Dedifferentiated amniotic fluid mesenchymal stem cell (primary cell): ENCODE data around the gene RHBDL3.

Source experiments
- DNase-seq: peaks from one replicate; pipeline ENCODE4 v3.0.0-alpha.2; 2016; ENCODE audit errors: extremely low spot score

The RHBDL3 gene

GRCh38 chr17:32356750-32357149 is 91.1 kb downstream of the RHBDL3 start:
- DNase-seq, result no peak

GRCh38 chr17:32357615-32358014 is 92.0 kb downstream of the RHBDL3 start:
- no peak for DNase-seq

- DNase-seq, result no peak
These were observed 95.6 kb downstream of the RHBDL3 start for GRCh38 chr17:32361270-32361669.

- no peak for DNase-seq
These were observed 104.8 kb downstream of the RHBDL3 start for GRCh38 chr17:32370426-32370825.
